Caco-2 (cell line): ENCODE data around the gene CDK9. TPM values are rescaled to one million over a fixed set of nuclear protein-coding genes. Genes with fewer than 3 reads are reported as not detected.

Experiments
- BruUV-seq: library from RNA; stranded (reverse); fragments of 400-500 nt; replicated peaks from 2 replicates; lab custom pipeline; 2021; lab: Mats Ljungman, UMichigan
- CTCF ChIA-PET: fragments of 300-600 bp; sonication (Branson Sonifier 250); formaldehyde crosslinking; loops from one replicate; lab custom pipeline; 2022; ENCODE audit warnings: antibody characterized with exemption; lab: Charles Lee
- POLR2A ChIA-PET: fragments of 300-600 bp; sonication (Branson Sonifier 250); formaldehyde crosslinking; loops from one replicate; lab custom pipeline; 2022; ENCODE audit warnings: antibody characterized with exemption; lab: Charles Lee
- DNase-seq, 2 experiments: peaks; one replicate each; pipeline versions ENCODE4 v3.0.0 to v3.0.0-alpha.2; 2020 to 2022
- H3K27me3 ChIP-seq: replicated peaks from 2 replicates; pipeline ENCODE4 v1.6.0; 2011; ENCODE audit warnings: low read length; ENCODE audit not compliant: control insufficient read depth, insufficient read depth
- H3K36me3 ChIP-seq: 2 replicates; pipeline ENCODE4 v1.5.1; 2011; ENCODE audit warnings: low read length; ENCODE audit not compliant: control insufficient read depth, insufficient read depth
- H3K4me1 ChIP-seq: fragments of 250-450 bp; sonication (Bioruptor Pico); 2 replicates; pipeline ENCODE4 v1.5.1; 2020; ENCODE audit warnings: mild to moderate bottlenecking
- H3K4me3 ChIP-seq: 2 replicates; pipeline ENCODE4 v1.5.1; 2011; ENCODE audit warnings: low read depth, mild to moderate bottlenecking, control low read depth, low read length
- H3K9me3 ChIP-seq: fragments of 250-450 bp; sonication (Bioruptor Pico); 2 replicates; pipeline ENCODE4 v1.5.1; 2020; ENCODE audit warnings: mild to moderate bottlenecking, moderate library complexity
- H3K27ac Mint-ChIP-seq: one replicate; pipeline ENCODE4 v1.8.0; 2022; ENCODE audit warnings: mixed read lengths; ENCODE audit not compliant: unreplicated experiment
- H3K27me3 Mint-ChIP-seq: one replicate; pipeline ENCODE4 v1.8.0; 2022; ENCODE audit warnings: mixed read lengths; ENCODE audit not compliant: insufficient read depth, unreplicated experiment
- H3K36me3 Mint-ChIP-seq: one replicate; pipeline ENCODE4 v1.8.0; 2022; ENCODE audit warnings: mild to moderate bottlenecking, mixed read lengths; ENCODE audit not compliant: insufficient read depth, unreplicated experiment
- H3K4me1 Mint-ChIP-seq: one replicate; pipeline ENCODE4 v1.8.0; 2022; ENCODE audit warnings: low read depth, mixed read lengths; ENCODE audit not compliant: unreplicated experiment
- H3K4me3 Mint-ChIP-seq: one replicate; pipeline ENCODE4 v1.8.0; 2022; ENCODE audit warnings: mild to moderate bottlenecking, moderate library complexity, mixed read lengths; ENCODE audit not compliant: unreplicated experiment
- H3K9me3 Mint-ChIP-seq: one replicate; pipeline ENCODE4 v1.8.0; 2022; ENCODE audit warnings: mixed read lengths; ENCODE audit not compliant: unreplicated experiment
- CTCF ChIP-seq, 2 experiments: fragments of 200-600 bp in 1 of 2; IDR thresholded peaks; 1 replicate in 1 of 2; 2 replicates in 1 of 2; pipeline versions ENCODE4 v1.5.1 to v1.8.0; 2011 to 2022; ENCODE audit warnings: antibody characterized with exemption in 1 of 2, control low read depth in 1 of 2, inconsistent platforms in 1 of 2, low read depth in 1 of 2, low read length in 1 of 2, mild to moderate bottlenecking in 1 of 2, moderate library complexity in 1 of 2; ENCODE audit not compliant: insufficient read depth in 1 of 2, severe bottlenecking in 1 of 2, unreplicated experiment in 1 of 2
- intact Hi-C: fragments of 100-400 bp; cut with micrococcal nuclease; formaldehyde crosslinking; loops from one replicate; pipeline ENCODE4 v1.10.0; 2022; ENCODE audit not compliant: unreplicated experiment
- total RNA-seq: library from RNA; stranded (reverse); gene quantifications from 2 replicates; pipeline ENCODE4 v1.2.3, GENCODE V29; 2022

The CDK9 gene
- total RNA-seq, 1 experiment from 2014 or later = 48.2 TPM

- Mint-ChIP-seq H3K4me1 (peaks cover 8% of the 10 kb centered on the region), H3K4me3 (peak overlapping the region; percentile 86), H3K27ac (peak overlapping the region; percentile 77), H3K27me3 (no peaks in the 10 kb centered on the region), H3K36me3 (peaks cover 12% of the 10 kb centered on the region), H3K9me3 (no peaks in the 10 kb centered on the region)
- no peaks in the 10 kb centered on the region for H3K36me3 ChIP-seq
- H3K27me3 ChIP-seq = no peaks in the 10 kb centered on the region
- POLR2A ChIA-PET = interaction anchor here (0.5 to 1.6 kb wide), 4 partner anchors 11 to 134 kb away, joined by 3 to 8 read pairs (median 4); partner anchors contain the start of genes CDK9 and ST6GALNAC4
- no peak for DNase-seq
- no peaks in the 10 kb centered on the region for H3K9me3 ChIP-seq
- intact Hi-C loops = loop anchor here (2.0 kb wide), 2 partner anchors 67 to 113 kb away; partner anchors contain the start of gene ST6GALNAC4
- CTCF ChIA-PET = interaction anchor here (2.0 kb wide), 2 partner anchors 66 to 69 kb away, joined by 12 to 14 read pairs; partner anchors contain the start of gene TOR2A
- peak overlapping the region; percentile 86 for H3K4me3 ChIP-seq
- TSS peak; percentile 45 for BruUV-seq
- TF ChIP-seq CTCF (IDR thresholded peaks at IDR 0.05; ENCODE audit: insufficient read depth in 1 of 2, low read depth in 1 of 2, low read length in 1 of 2, severe bottlenecking in 1 of 2, unreplicated experiment in 1 of 2) = no peak
- H3K4me1 ChIP-seq = peaks cover 16% of the 10 kb centered on the region
Measured at GRCh38 chr9:127803507-127804352, 17.9 kb downstream of the CDK9 start.

- no peaks in the 10 kb centered on the region for H3K27me3 Mint-ChIP-seq
- Histone ChIP-seq H3K9me3 (no peaks in the 10 kb centered on the region), H3K36me3 (peaks cover 5% of the 10 kb centered on the region), H3K4me1 (peaks cover 9% of the 10 kb centered on the region; the same call in 1 of the 2 replicates), H3K27me3 (no peaks in the 10 kb centered on the region), H3K4me3 (no peak overlapping the region)
- H3K9me3 Mint-ChIP-seq = no peaks in the 10 kb centered on the region
- intact Hi-C loops = no loop called here
- CTCF ChIA-PET = no interaction called here
- DNase-seq = peak in 1 of 2 experiments; percentile 61
- no peak overlapping the region for H3K4me3 Mint-ChIP-seq
- POLR2A ChIA-PET = no interaction called here
- BruUV-seq = no TSS peak
- peaks cover 7% of the 10 kb centered on the region for H3K4me1 Mint-ChIP-seq
- TF ChIP-seq CTCF (IDR thresholded peaks at IDR 0.05; ENCODE audit: insufficient read depth in 1 of 2, low read depth in 1 of 2, low read length in 1 of 2, severe bottlenecking in 1 of 2, unreplicated experiment in 1 of 2) = peak; percentile 32 to 35
- peaks cover 14% of the 10 kb centered on the region for H3K36me3 Mint-ChIP-seq
- H3K27ac Mint-ChIP-seq = no peak overlapping the region
Measured at GRCh38 chr9:127805620-127806019, 19.8 kb downstream of the CDK9 start.

GRCh38 chr9:127806871-127807270 lies 21.0 kb downstream of the CDK9 start:
- Histone ChIP-seq H3K27me3 (no peaks in the 10 kb centered on the region), H3K4me3 (no peak overlapping the region), H3K9me3 (no peaks in the 10 kb centered on the region), H3K4me1 (peaks cover 8% of the 10 kb centered on the region; the same call in 1 of the 2 replicates), H3K36me3 (peaks cover 5% of the 10 kb centered on the region)
- no peak for DNase-seq
- no peak overlapping the region for H3K27ac Mint-ChIP-seq
- H3K4me1 Mint-ChIP-seq = no peaks in the 10 kb centered on the region
- intact Hi-C loops = no loop called here
- H3K4me3 Mint-ChIP-seq = no peak overlapping the region
- BruUV-seq = no TSS peak
- peaks cover 21% of the 10 kb centered on the region for H3K36me3 Mint-ChIP-seq
- TF ChIP-seq CTCF (IDR thresholded peaks at IDR 0.05; ENCODE audit: insufficient read depth in 1 of 2, low read depth in 1 of 2, low read length in 1 of 2, severe bottlenecking in 1 of 2, unreplicated experiment in 1 of 2) = no peak
- ChIA-PET POLR2A (no interaction called here), CTCF (interaction anchor here (0.6 kb wide), 1 partner anchor 241 kb away, joined by 3 read pairs; no protein-coding TSS in a partner anchor)
- no peaks in the 10 kb centered on the region for H3K27me3 Mint-ChIP-seq
- no peaks in the 10 kb centered on the region for H3K9me3 Mint-ChIP-seq
